Activated CD8-positive, alpha-beta memory T cell treated with anti-CD3 and anti-CD28 coated beads, Interleukin-2, amount 50 U/mL, for 24 hours (primary cell): ENCODE data around the gene IGFL3.
"Not testable (repeated sequence)": the region's sequence is repeated elsewhere in the genome, so short reads cannot be mapped to it uniquely, and the experiment has no call there.

Experiments
- DNase-seq: peaks from one replicate; pipeline ENCODE4 v3.0.0-alpha.2; 2020; ENCODE audit errors: extremely low read depth

IGFL3 gene

GRCh38 chr19:46125447-46125846 lies 959 bp upstream of the IGFL3 start:
- DNase-seq: no peak

- DNase-seq: no peak
Measured at GRCh38 chr19:46118136-46118535, 6.4 kb downstream of the IGFL3 start.

GRCh38 chr19:46116121-46116520 lies 8.4 kb downstream of the IGFL3 start:
- DNase-seq: no peak

- DNase-seq: peak; percentile 10
Measured at GRCh38 chr19:46115396-46116106, 8.9 kb downstream of the IGFL3 start.

- DNase-seq: no peak
Measured at GRCh38 chr19:46113726-46114125, 10.8 kb downstream of the IGFL3 start.

- DNase-seq: no peak
Measured at GRCh38 chr19:46112527-46112926, 12.0 kb downstream of the IGFL3 start.

GRCh38 chr19:46111376-46111775 lies 13.1 kb downstream of the IGFL3 start:
- no peak for DNase-seq

GRCh38 chr19:46109876-46110275 lies 14.6 kb downstream of the IGFL3 start:
- no peak for DNase-seq

GRCh38 chr19:46107371-46107770 lies 17.1 kb downstream of the IGFL3 start:
- DNase-seq: no peak

GRCh38 chr19:46102333-46102732 lies 22.2 kb downstream of the IGFL3 start:
- not testable (repeated sequence) for DNase-seq

GRCh38 chr19:46101293-46101692 lies 23.2 kb downstream of the IGFL3 start:
- DNase-seq: no peak

- no peak for DNase-seq
Measured at GRCh38 chr19:46100344-46100743, 24.1 kb downstream of the IGFL3 start.

GRCh38 chr19:46090444-46090843 lies 34.0 kb downstream of the IGFL3 start:
- DNase-seq: no peak

- DNase-seq: no peak
Measured at GRCh38 chr19:46089432-46089831, 35.1 kb downstream of the IGFL3 start.

- DNase-seq: no peak
Measured at GRCh38 chr19:46088101-46088500, 36.4 kb downstream of the IGFL3 start.

GRCh38 chr19:46085888-46086287 lies 38.6 kb downstream of the IGFL3 start:
- no peak for DNase-seq

- no peak for DNase-seq
Measured at GRCh38 chr19:46082728-46083050, 41.8 kb downstream of the IGFL3 start.

- DNase-seq: no peak
Measured at GRCh38 chr19:46081928-46082727, 42.4 kb downstream of the IGFL3 start.

GRCh38 chr19:46080561-46080960 lies 43.9 kb downstream of the IGFL3 start:
- no peak for DNase-seq

GRCh38 chr19:46079576-46079975 lies 44.9 kb downstream of the IGFL3 start:
- DNase-seq: no peak

GRCh38 chr19:46078573-46079332 lies 45.7 kb downstream of the IGFL3 start:
- DNase-seq: not testable (repeated sequence)

- DNase-seq: no peak
Measured at GRCh38 chr19:46077815-46078167, 46.7 kb downstream of the IGFL3 start.
